Liver (tissue), 3 donors: ENCODE measurements around the gene FBXW7.

Experiments
- CTCF ChIP-seq: fragments of 150-350 bp; IDR thresholded peaks from 2 replicates; pipeline ENCODE4 v1.5.1; 2017; ENCODE audit warnings: improper control_type of control experiment, low read depth, low read length; ENCODE audit not compliant: missing input control
- RAD21 ChIP-seq, 2 donors: IDR thresholded peaks; 2 replicates each; pipeline ENCODE4 v1.6.1; 2016; ENCODE audit warnings: antibody characterized with exemption in 2 of 2, mild to moderate bottlenecking in 2 of 2
- ZBTB33 ChIP-seq: IDR thresholded peaks from 2 replicates; pipeline ENCODE4 v1.6.1; 2016; ENCODE audit warnings: antibody characterized with exemption
- donor health status: healthy.
- donor health status: healthy.

- no peak for TF ChIP-seq RAD21 (IDR thresholded peaks at IDR 0.05)
- no peak for TF ChIP-seq CTCF
- TF ChIP-seq ZBTB33, result no peak
Observed at GRCh38 chr4:152289941-152290340, 246.0 kb downstream of the FBXW7 start.
